M059J (cell line): Measurements from ENCODE around the gene DNASE1L1. TPM values are rescaled to one million over a fixed set of nuclear protein-coding genes. Genes with fewer than 3 reads are reported as not detected.

Experiments
- DNase-seq: peaks from one replicate; pipeline ENCODE4 v3.0.0-alpha.2; 2012; ENCODE audit warnings: low read depth
- total RNA-seq: library from RNA; depleted of rRNA; stranded (reverse); fragments of >200 nt; shearing (Covaris generic); gene quantifications from 2 replicates; pipeline ENCODE4 v1.2.3, GENCODE V29; 2014

Gene DNASE1L1
- total RNA-seq, 1 experiment from 2014 or later: 65.3 TPM

DNA sequence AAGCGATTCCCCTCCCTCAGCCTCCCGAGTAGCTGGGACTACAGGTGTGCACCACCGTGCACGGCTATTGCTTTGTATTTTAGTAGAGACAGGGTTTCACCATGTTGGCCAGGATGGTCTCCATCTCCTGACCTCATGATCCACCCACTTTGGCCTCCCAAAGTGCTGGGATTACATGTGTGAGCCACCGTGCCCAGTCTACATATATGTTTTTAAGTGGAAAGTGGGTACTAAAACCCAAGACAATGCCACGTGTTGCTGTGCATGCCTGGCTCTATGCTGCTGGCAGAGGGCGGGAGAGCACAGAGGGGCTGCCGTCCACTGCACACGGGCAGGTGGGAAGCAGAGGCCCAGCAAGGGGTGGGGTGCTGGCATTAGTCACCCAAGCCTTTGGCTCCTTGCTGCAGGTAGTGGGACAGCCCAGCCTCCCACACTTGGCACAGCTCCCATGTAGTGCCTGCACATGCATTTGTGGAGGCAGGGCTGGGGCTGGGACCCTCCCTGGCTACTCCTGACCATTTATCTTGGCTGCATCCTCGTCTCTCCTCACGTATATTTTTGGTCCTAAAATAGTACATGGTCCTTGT is 26.5 kb downstream of the DNASE1L1 start:
- no peak for DNase-seq

- no peak for DNase-seq
Observed at GRCh38 chrX:154381271-154381670, 27.8 kb downstream of the DNASE1L1 start.

- no peak for DNase-seq
Observed at GRCh38 chrX:154380787-154381186, 28.3 kb downstream of the DNASE1L1 start.

DNA sequence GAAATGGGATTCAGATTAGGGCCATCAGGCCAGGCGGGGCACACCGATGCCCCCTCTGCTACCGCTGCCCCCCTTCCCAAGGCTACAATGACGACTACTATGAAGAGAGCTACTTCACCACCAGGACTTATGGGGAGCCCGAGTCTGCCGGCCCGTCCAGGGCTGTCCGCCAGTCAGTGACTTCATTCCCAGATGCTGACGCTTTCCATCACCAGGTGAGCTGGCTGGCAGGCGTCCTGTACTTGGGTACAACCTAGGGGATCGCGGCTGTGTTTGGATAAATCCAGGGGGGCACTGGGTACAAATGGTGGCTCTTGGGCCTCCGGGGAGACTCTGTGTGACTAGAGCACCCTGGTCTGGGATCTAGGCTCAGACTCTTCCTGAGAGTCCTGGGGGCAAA is 28.9 kb downstream of the DNASE1L1 start:
- DNase-seq: no peak

DNA sequence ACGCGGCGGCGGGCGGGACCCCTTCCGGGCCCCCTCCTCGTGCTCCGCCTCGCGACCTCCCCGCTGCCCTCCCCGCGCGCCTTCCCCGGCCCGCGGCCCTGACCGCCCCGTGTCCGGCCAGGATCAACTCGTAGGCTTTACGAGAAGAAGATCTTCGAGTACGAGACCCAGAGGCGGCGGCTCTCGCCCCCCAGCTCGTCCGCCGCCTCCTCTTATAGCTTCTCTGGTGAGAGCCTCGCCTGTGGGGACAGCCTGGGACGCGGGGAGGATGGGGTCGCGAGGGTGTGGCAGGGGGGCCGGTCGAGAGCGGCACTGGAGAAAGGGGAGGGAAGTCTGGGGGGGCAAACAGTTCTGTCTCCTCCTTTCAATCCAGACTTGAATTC is 29.5 kb downstream of the DNASE1L1 start:
- no peak for DNase-seq

GRCh38 chrX:154378799-154379568 is 30.1 kb downstream of the DNASE1L1 start, which contains the start of gene EMD:
Gene EMD, plus strand, starts transcription at chrX:154379295. Its CDS starts 190 bp downstream, at chrX:154379485.
- peak; percentile 99 for DNase-seq

- DNase-seq: peak; percentile 72
Observed at GRCh38 chrX:154378059-154378798, 30.8 kb downstream of the DNASE1L1 start.

DNA sequence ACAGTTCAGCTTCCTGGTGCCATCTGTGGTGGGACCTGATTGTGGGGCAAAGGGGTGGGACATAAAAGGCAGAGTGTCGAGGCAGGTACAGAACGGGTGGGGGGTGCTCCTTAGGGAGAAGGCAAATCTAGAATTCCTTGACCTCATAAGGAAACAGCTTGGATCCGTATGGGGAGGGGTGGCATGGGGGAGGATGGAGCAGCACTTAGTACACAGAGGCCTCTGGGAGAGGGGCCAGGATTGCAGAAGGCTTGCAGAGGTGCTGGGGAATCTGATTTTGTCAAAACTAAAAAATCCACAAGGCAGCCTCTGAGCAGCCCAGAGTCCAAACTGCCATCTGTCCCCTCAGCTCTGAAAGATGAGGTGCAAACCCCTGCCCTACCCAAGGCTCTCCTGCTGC is 32.3 kb downstream of the DNASE1L1 start:
- no peak for DNase-seq

GRCh38 chrX:154375156-154375504 is 33.9 kb downstream of the DNASE1L1 start:
- no peak for DNase-seq

DNA sequence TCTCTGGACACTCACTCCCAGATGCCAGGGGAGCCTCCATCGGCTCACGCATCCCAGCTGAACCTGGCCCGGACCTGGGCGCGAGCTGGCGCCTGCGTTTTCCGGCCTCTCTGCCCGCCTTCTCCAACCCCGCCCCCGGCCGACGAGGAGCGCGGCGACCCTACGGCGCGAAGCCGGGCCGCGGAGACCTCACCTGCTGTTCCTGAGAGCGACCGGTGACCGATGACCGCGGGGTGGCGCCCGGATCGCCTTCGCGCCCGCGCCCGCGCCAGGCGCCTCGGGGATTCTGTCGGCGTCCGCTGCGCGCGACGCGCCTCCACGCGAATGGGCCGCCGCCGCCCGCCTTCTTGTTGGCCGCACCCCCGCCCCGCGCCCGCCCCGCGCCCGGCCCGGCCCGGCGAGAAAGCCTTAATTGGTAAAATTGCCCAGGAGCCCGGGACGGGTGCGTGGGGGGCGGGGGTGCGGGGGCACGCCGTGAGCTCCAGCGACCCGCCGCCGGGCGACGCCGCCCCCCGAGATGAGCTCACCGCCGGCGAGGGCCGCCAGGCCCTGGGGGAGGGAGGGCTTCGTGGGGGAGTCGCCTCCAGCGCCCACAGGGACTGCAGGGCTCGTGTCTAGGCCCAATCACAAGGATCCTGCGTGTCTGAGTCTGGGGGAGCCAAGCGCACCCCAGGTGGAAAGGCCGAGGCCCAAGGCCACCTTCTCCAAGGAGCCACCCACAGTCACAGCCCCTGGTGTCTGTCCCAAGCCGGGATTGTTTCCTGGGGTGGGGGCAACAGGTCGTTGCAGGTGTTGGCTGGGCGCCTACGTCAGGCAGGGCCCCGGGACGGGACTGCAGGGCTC is 34.5 kb downstream of the DNASE1L1 start, which contains the start of gene FLNA:
Gene FLNA (minus strand): TSS at position 322 of the 843 bp plus-strand sequence. CDS start 3,389 bp downstream, outside the sequence.
- DNase-seq: peak; percentile 53

GRCh38 chrX:154373340-154374306 is 35.4 kb downstream of the DNASE1L1 start:
- DNase-seq: peak; percentile 83

GRCh38 chrX:154372612-154373022 is 36.4 kb downstream of the DNASE1L1 start:
- peak; percentile 54 for DNase-seq

DNA sequence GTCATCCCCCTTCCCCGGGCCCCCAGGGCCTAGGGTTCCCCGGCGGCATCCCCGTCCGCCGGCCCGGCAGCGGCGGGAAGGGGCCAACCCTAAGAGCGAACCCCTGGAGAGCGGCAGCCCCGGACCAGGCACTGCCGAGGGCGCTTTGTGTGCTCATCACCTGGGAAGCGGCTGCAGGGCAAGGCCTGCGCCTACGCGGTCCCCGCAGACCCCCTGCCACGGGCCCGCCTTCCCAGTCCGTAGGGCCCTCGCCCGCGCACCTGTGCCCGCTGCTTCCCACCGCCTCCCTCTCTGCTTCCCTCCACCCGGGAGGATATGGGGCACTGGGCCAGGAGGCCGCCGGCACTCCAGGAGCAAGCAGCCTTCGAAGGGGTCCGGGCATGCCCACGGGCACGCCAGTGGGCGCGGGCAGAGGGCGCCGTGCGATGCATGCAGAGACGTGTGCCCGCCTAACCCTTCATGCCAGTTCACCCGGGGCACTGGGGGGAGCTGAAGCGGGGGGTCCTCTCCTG is 37.2 kb downstream of the DNASE1L1 start:
- no peak for DNase-seq

GRCh38 chrX:154371017-154371788 is 37.9 kb downstream of the DNASE1L1 start:
- DNase-seq: peak; percentile 97

- no peak for DNase-seq
Observed at GRCh38 chrX:154370300-154371016, 38.6 kb downstream of the DNASE1L1 start.

GRCh38 chrX:154369449-154370299 is 39.4 kb downstream of the DNASE1L1 start:
- peak; percentile 98 for DNase-seq

GRCh38 chrX:154368630-154369448 is 40.2 kb downstream of the DNASE1L1 start:
- DNase-seq: peak; percentile 98
